HG02938 (cell line): ENCODE results near the gene GFOD2.
A peak's percentile ranks its signal among the peaks of the same experiment; 100 is the strongest.

Experiments
- ATAC-seq: cut with Tn5 transposase; IDR thresholded peaks from one replicate; pipeline ENCODE4 v1.9.1; 2021; ENCODE audit warnings: mild to moderate bottlenecking, moderate library complexity; ENCODE audit not compliant: unreplicated experiment

GFOD2 gene

DNA sequence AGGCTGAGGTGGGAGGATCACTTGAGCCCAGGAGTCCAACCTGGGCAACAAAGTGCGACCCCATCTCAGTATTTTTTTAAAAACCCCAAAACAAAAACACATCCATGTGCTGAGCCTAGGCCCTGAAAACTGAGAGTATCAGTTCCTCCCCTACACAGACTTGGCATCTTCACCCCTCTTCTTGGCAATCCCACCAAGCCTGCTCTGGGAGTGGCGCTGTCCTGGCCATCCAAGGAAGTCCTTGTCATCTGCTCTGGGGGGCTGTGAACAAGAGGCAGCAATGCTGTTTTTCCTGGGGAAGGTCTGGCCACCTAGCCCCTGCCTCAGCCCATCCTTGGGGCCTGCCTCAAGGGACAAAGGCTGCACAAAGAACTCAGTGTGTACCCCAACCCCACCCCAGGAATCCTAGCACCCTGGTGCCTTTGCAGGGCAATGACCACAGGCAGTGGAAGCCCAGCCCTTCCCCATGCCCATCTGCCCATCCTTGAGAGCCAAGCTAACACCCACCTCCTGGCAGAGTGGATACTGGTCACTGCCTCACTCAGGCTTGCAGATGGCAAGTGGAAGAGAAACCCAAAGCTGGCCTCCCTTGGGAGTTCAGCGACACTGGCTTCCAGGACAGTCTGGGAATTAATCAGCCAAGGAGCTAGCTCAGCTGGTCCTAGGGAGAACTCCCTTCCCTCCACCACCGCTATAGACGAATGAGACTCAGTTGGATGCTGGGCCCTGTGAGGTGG, 14.8 kb upstream of the GFOD2 start:
- no peak for ATAC-seq

DNA sequence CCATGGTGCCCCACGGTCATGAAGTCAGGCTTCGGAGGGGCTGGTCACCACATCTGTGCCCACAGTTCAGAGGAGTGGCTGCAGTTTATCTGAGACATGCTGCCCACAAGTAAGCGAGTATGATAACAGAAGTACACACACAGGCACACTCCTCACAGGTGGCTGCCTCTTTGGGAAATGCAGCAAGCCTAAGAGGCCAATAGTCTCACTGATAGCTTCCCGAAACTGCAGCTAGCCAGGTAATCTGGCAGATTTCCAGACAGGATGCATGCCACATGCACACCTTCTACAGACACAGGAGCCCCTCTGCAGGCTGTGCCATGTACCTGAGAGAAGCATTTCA, 12.6 kb upstream of the GFOD2 start:
- no peak for ATAC-seq

DNA sequence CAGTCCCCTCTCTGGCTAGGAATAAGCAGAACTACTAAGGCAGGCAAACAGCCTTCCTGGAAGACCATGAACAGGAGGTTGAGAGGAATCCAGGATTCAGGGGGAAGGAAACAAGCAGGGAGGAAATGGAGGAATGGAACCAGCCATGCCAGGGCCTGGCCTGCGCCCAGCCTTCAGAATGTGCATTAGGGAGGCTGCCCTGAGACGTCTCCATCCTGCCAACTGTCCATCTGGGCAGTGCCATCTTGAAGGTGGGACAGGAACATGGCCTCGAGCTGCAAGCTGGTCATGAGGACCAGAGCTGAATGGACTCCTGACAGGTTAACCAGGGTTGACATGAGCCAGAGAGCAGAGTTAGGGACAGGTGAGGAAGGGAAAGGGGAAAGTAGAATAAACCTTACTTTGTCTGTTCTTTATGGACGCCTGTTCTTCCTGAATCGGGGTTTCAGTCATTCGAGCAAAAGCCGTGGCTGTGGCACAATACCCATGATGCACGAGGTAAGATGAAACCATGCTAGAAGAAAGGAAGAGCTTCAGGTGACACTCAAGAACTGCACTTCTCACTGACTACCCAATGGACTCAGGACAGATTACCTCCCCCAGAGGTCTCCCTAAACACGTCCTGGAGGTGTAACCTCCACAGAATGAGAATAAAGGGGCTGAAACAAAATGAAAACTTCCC, 12.1 kb upstream of the GFOD2 start:
- ATAC-seq: no peak

DNA sequence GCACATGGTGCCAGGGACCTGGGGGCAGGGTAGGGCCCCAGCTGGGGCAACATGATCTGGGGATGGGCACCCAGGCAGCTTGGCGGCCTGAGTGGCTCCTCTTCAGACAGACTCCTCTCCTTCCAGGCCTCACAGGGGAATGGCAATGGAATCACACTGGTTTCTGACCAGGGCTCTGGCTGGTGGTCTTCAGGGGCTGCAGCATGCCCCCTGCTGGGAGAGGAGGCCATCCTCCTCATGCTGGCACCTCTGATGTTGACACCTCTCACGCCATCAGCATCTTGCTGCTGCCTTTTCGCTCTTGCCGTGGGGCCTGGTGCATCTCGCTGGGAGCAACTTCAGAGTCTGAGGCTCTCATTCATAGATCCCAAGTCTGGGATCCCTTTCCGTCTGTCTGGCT, 11.2 kb upstream of the GFOD2 start:
- no peak for ATAC-seq

DNA sequence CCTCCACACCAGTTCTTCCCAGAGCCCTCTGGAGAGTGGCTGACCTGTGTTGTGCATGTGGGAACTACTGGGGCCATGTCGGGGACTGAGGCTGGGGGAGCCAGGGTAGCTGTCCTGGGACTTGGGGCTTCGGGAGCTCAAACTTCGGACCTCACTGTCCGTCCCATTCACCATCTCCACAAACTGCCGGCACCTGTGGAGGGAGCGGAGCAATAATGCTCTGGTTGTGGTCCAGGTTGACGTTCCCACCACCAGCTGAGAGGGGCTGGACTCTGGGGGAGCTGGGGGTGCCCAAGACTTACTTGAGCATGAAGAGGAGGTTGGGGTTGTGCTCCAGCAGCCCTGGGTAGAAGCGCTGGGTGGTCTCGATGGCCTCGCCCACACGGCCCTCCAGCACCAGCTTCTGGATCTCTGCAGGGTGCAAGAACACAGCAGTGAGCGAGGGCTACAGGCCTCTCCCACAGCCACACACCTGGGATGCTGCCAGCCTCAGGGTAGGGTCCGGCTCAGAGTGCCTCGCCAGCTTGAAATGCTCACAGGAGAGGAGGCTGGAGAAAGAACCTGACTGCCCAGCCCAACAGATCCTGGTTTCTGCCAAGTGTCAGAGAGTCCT, 10.6 kb upstream of the GFOD2 start:
- ATAC-seq: no peak

DNA sequence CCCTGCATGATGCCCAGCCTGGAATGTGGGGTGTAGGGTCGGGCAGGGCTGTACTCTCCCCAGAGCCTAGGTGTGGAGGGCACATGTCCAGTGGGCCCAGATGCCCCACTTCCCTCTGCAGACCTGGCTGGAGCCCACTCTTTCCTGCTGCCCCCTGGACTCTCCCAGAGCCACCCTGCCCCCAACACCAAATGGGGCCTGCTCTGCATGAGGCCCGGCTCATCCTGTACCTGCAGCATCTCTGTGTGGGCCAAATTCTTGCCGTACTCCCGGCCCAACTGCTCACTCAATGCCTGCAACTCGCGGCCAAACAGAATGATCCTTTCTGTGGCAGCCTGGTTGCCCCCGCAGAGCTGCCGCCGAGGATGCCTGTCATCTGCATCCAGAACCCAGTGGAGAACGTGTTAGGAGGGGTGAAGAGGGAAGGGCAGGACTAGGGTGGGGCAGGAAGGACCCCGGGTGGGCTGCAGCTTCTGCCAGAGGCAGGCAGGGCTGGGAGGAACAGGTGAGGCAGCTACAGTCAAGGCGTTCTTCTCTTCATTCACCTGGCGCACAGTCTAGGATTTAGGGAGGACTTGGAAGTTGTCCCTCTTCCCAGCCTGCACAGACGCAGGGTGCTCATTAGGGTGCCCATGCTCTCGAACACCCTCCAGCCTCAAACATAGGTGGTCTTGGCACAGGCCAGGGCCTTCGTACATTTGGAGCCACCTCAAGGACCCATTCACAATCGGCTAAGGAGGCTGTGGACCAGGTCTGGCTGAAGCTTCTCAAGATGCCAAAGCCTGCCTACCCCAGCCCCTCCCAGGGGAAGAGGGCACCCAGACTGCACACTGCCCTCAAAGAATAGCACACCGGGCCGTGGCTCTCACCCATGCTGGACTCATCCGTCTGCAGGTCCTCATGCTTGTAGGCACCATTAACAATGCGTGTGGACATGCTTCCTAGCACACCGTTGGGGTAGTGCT, 8.7 kb upstream of the GFOD2 start:
- no peak for ATAC-seq

DNA sequence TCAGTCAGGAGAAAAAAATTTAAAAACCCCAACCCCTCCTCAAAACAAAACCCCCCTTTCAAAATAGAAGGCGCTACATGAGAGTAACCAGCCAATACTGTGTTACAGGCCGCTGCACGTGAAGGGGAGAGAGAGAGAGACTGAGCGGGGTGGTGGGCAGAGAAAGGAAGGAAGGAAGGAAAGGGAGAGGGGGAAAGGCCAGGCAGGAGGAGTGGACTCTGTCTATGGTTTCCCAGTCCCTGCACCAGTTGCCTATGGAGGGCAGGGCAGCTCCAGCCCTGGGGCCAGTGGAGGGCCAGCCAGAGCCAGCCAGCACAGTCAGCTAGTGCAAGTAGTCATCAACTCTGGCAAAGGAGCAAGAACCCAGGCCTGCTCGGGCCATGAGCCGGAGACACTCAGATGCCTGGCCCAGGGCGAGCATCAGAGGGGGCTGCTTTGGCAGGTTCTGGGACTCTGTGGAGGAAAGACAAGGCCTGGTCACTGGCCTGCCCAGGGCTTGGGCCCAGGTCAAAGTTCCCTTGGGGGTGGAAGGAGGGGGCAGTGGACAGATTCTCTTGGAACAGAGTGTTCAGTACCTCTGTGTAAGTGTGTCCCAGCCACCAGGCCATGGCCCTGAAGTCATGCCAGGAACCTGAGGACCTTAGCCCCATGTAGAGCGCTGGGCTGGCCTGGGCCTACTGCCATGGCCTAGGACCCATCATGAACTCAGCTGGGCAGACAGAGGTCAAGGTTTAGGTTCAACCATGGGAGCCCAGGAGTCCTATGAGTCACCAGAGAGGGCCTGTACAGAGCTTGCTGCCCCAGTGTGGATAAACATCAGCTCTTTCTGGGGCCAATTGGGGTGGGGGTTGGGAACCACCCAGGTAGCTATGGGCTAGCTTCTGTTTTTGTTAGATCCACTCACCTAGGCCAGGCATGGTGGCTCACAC, 7.3 kb upstream of the GFOD2 start:
- no peak for ATAC-seq

DNA sequence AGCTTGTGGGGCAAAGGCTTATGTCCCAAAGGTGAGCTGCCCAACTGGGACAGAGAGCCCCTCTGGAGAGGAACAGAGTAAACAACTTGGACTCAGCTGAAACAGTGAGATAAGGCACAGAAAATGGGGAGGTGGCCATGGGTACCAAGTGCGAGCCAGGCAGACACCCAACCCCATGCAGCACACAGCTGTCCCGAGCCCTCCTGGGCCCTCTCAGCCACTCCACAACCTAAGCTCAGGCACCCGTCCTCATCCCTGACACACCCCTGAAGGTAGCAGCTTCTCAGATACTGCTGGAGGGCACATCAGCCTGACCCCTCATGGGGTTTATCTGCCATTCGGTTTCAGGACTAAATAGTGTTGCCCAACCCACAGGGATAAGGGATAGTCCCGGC, 4.8 kb upstream of the GFOD2 start:
- no peak for ATAC-seq

DNA sequence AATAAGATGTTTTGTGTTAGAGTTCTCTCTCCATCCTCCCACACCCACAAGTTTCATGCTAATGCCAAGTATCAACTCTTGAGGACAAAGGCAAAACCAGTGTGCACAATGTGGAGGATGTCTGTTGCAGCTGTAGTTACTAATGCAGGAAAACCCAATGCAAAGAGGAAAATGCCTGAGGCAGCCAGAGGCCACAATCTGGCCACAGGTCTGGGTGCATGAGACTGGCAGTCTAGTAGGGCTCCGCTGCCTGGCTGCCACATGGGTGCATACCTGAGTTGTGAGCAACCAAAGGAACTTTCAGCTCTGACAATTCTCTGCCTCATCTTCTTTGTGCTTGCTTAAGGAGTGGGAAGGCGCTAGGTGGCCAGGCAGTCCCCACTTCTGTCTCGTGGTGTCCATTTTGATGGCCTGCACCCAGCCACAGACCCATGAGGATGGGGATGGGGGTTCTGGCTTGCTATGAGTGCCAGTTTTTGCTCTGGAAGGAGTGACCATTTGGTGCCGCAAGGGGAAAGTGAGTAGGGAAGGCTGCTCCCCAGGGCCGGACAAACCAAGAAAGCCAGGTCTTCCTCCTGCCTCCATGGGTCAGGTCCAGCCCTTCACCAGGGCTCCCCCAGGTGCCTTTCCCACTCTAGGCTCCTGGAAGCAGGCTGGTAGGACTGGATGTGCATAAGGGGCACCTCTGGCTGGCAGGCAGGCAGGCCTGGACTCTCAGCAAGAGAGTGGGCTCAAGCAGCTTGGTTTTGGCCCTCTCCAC, 4.2 kb upstream of the GFOD2 start:
- no peak for ATAC-seq

DNA sequence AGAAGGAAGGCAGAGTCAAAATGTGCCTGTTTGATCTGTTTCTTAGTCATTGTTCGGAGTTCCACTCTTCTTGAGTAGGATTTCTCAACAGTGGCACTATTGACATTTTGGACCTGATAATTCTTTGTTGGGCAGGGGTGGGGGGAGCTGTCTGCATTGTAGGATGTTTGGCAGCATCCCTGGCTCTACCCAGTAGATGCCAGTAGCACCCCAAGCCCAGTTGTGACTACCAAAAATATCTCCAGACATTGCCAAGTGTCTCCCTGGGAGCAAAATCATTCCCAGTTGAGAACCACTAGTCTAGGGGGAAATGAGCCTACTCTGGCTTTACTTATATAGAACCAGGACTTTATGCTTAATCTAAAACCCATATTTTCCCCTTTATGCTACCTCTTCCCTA, 1.1 kb upstream of the GFOD2 start:
- no peak for ATAC-seq

DNA sequence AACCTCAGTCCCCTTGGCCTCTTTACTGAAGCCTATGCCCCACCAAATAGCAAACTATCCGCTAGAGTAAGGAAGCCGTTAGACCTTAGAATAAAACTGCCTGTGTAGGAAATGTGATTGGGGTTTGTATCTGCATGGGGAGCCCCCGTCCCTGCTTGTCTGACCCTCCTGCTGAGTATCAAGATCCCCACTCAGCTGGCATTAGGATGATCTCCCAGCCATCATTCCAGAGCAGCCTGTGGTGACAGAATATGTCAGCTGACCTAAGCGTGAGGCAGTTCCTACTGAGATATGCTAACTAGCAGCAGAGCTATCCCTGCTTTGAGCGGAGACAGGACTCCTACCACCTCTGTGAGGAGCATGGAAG, 645 bp upstream of the GFOD2 start:
- ATAC-seq: peak; percentile 14

DNA sequence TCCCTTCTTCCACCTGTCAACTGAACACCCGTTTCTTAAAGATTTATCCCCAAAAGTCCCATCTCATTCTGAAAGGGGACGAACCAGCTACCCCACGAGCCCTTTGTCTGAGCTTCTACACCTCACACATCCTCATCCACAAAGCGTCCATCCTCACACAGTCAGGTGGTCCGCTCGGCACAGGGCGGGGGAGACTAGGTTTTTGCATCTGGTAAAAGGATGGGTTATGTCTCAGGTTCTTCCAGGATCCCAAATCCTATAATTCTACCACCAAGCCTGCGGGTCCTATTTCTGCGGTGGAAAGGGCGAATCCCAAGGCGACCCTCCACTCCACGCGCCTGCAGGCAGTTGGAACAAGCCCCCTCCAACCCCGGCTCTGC, 458 bp downstream of the GFOD2 start:
- ATAC-seq: no peak

DNA sequence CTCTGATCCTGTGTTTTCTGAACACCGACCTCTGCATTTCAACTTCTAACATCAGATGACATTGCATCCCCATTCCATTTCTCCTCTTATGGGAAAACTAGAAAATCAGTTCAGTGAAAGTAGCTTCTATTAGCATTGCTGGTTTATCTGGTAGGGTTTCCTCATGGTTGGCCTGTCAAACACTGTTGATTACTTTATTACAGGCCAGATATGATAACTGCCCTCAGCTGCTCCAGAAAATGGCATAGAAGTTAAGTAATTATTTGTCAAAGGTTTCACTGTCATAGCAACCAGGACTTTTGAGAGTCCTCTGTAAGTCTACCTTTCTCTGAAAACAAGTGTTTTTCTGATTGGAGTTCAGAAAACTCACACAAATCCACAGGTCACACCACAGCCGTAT, 3.0 kb downstream of the GFOD2 start:
- ATAC-seq: no peak

DNA sequence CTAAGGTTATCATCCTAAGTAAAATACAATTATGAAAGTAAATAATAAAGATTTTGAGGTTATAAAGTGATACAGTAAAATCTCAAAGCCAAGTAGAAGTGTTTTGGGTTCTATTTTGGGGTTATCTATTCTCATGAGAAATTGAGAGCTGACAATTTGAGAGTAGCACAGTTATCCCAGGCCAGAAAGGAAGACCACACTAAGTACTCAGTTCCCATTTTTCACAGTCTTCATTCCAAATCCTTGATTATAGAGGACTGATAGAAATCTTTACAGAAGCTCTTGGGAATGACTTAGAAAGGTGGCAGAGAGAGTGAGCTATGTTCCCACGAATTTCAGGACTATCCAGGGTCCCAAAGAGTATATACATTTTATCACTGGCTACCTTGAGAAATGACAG, 4.6 kb downstream of the GFOD2 start:
- ATAC-seq: no peak

DNA sequence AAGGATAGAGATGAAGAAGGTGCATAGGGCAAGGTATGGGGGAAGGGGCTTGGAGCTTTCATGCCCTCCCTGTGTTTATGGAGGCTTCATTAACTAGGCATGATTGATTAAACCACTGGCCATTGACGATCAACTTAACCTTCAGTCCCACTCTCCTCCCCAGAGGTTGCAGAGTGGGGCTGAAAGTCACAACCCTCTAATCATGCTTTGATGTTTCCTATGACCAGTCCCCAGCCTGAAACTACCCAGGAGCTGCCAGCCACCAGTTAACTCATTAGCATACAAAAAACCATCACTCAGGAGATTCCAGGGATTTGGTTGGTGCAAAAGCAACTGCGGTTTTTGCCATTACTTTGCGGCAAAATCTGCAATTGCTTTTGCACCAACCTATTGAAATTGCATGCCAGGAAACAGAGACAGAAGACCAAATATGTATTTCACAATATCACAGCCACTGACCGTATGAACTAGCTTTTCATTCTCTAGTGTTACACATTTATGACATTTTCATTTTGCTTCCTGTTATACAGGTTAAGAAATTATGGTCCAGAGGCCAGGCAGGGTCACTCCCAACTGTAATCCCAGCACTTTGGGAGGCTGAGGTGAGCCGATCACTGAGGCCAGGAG, 5.4 kb downstream of the GFOD2 start:
- no peak for ATAC-seq

DNA sequence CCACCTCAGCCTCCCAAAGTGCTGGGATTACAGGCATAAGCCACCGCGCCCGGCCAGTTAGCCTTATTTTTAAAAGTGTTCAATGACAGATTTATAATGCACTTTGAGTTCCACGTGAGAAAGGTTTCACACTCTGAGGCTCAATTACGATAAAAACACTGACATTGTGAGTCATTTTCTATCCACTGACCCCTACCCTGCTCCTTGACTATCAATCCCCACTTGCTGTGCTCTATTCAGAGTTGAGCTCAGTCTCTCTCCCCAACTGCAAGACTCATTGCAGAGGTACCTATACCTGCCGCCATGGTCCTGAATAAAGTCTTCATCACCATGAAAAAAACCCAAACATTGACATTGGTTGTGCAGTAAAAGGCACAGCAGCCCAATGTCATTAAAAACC, 8.5 kb downstream of the GFOD2 start:
- ATAC-seq: no peak

DNA sequence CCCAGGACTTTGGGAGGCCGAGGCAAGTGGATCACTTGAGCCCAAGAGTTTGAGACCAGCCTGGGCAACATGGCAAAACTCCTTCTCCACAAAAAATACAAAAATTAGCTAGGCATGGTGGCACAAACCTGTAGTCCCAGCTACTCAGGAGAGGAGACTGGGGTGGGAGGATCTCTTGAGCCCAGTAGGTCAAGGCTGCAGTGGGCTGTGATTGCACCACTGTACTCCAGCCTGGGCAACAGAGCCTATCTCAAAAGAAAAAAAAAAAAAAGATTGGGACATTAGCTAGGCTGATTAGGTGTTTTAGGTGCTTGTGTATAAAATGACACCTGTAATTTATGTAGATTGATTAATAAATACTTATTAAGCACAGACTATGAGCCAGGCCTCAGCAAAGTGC, 10.1 kb downstream of the GFOD2 start:
- no peak for ATAC-seq

DNA sequence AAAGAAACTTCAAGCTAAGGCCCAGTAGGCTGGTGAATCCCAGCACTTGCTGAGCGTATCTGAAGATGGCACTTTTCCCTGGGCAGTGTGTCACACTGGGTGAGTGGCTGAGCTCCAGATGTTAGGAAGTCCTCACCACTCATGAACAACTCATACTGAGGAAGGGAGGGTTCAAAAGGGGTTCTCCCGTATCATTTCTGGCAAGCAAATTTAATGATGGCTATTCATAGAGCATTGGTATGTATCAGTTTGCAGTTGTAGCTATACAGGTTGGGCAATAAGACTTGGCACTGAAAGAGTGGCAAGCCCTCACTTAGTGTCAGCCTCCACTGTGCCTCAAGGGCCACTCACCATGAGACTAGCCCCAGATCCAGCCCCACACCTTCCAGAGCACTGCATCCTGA, 10.7 kb downstream of the GFOD2 start:
- no peak for ATAC-seq

DNA sequence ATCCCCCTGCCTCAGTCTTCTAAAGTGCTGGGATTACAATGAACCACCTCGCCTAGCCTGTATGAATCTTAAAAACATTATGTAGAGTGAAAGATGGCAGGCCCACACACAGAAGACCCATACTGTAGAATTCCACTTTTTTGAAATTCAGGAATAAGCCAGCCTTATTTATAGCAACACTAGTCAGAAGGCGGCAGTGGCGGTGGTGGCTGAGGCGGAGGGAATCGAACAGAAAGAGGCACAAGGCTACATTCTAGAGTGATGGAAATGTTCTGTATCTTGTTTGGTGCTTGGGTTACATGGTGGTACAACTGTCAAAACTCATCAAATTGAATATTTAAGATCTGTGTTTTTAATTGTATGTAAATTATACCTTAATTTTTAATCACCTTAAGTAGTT, 11.3 kb downstream of the GFOD2 start:
- ATAC-seq: no peak
